GM12878 (cell line): Measurements from ENCODE around the gene CPSF4L. TPM values are rescaled to one million over a fixed set of nuclear protein-coding genes. Genes with fewer than 3 reads are reported as not detected.

Source experiments
- ATAC-seq: fragments of 200-7000 bp; cut with Tn5 transposase; 3 replicates; pipeline ENCODE4 v1.9.1; 2020; ENCODE audit warnings: mild to moderate bottlenecking, moderate library complexity
- BruUV-seq: library from RNA; stranded (reverse); fragments of 400-500 nt; replicated peaks from 2 replicates; lab custom pipeline; 2021; lab: Mats Ljungman, UMichigan
- CTCF ChIA-PET: fragments of 300-600 bp; sonication (Branson Sonifier 250); formaldehyde crosslinking; extraction: SDS; loops from one replicate; lab custom pipeline; 2021; ENCODE audit warnings: inconsistent platforms; lab: Yijun Ruan, JAX
- POLR2A ChIA-PET: fragments of 350-600 bp; formaldehyde crosslinking; extraction: SDS; loops from one replicate; lab custom pipeline; 2021; ENCODE audit warnings: inconsistent platforms; lab: Charles Lee
- RAD21 ChIA-PET: fragments of 300-600 bp; sonication (Branson Sonifier 250); formaldehyde crosslinking; loops from one replicate; lab custom pipeline; 2023; ENCODE audit warnings: antibody characterized with exemption; ENCODE audit not compliant: unreplicated experiment; lab: Charles Lee
- SMC1A ChIA-PET: fragments of 300-600 bp; sonication (Branson Sonifier 250); formaldehyde crosslinking; loops from one replicate; lab custom pipeline; 2023; ENCODE audit not compliant: unreplicated experiment, uncharacterized antibody; lab: Charles Lee
- DNase-seq: peaks from one replicate; pipeline ENCODE4 v3.0.0-alpha.2; 2011; ENCODE audit warnings: low read depth, low spot score
- FAIRE-seq: peaks from 3 replicates; lab custom pipeline; 2011; peaks lifted over from hg19 to GRCh38; lab: Jason Lieb, UNC
- H2AFZ ChIP-seq: 2 replicates; pipeline ENCODE4 v1.6.0; 2011; ENCODE audit warnings: low read depth, low read length, control low read depth; ENCODE audit not compliant: control insufficient read depth
- H3K27ac ChIP-seq: 2 replicates; pipeline ENCODE4 v1.5.1; 2011; ENCODE audit warnings: control low read depth; ENCODE audit not compliant: control insufficient read depth, insufficient read depth
- H3K27me3 ChIP-seq, 2 experiments: replicated peaks in 1 of 2; 2 replicates each; pipeline versions ENCODE4 v1.6.0 to v1.6.1; 2011; ENCODE audit warnings: low read length in 1 of 2; ENCODE audit not compliant: control insufficient read depth in 2 of 2, insufficient read depth in 2 of 2
- H3K36me3 ChIP-seq, 2 experiments: 2 replicates each; pipeline ENCODE4 v1.5.1; 2011; ENCODE audit warnings: low read length in 1 of 2; ENCODE audit not compliant: control insufficient read depth in 2 of 2, insufficient read depth in 2 of 2
- H3K4me1 ChIP-seq: 2 replicates; pipeline ENCODE4 v1.6.1; 2011; ENCODE audit warnings: mild to moderate bottlenecking, low read length, moderate library complexity, mixed read lengths; ENCODE audit not compliant: control insufficient read depth, insufficient read depth
- H3K4me2 ChIP-seq: 2 replicates; pipeline ENCODE4 v1.6.0; 2011; ENCODE audit warnings: control low read depth; ENCODE audit not compliant: control insufficient read depth, insufficient read depth
- H3K4me3 ChIP-seq: fragments of 200-600 bp; sonication (generic); 2 replicates; pipeline ENCODE4 v1.5.1; 2016
- H3K79me2 ChIP-seq: 2 replicates; pipeline ENCODE4 v1.6.0; 2011; ENCODE audit warnings: low read length; ENCODE audit not compliant: control insufficient read depth, insufficient read depth
- H3K9ac ChIP-seq: 2 replicates; pipeline ENCODE4 v1.8.0; 2011; ENCODE audit warnings: low read length, control low read depth, mixed read lengths; ENCODE audit not compliant: control insufficient read depth, insufficient read depth
- H3K9me3 ChIP-seq: replicated peaks from 3 replicates; pipeline ENCODE4 v1.5.1; 2011; ENCODE audit warnings: mild to moderate bottlenecking, low read length; ENCODE audit not compliant: control insufficient read depth, insufficient read depth
- H4K20me1 ChIP-seq: 2 replicates; pipeline ENCODE4 v1.6.0; 2011; ENCODE audit not compliant: control insufficient read depth, insufficient read depth
- HDAC2 ChIP-seq: fragments of 200-600 bp; sonication (generic); IDR thresholded peaks from 2 replicates; pipeline ENCODE4 v1.6.1; 2017
- PML ChIP-seq: IDR thresholded peaks from 2 replicates; pipeline ENCODE4 v1.6.1; 2012; ENCODE audit warnings: low read length, inconsistent platforms
- RELA ChIP-seq: fragments of 450-650 bp; IDR thresholded peaks from 2 replicates; pipeline ENCODE4 v1.8.0; 2014; ENCODE audit warnings: borderline replicate concordance; ENCODE audit not compliant: partially characterized antibody
- RFX5 ChIP-seq: IDR thresholded peaks from 2 replicates; pipeline ENCODE4 v1.6.1; 2011; ENCODE audit warnings: low read depth, low read length, improper control_type of control experiment
- SPI1 ChIP-seq: IDR thresholded peaks from 2 replicates; pipeline ENCODE4 v1.6.1; 2011; ENCODE audit warnings: low read depth, mild to moderate bottlenecking, low read length, moderate library complexity, borderline replicate concordance; ENCODE audit not compliant: insufficient read depth
- WGBS: methylation state at CpG from one replicate; pipeline ENCODE4 v1.1.6; 2016; ENCODE audit warnings: low lambda C conversion rate; ENCODE audit not compliant: insufficient replicate concordance, insufficient coverage; ENCODE audit errors: missing lambda C conversion rate; 5-methylcytosine and 5-hydroxymethylcytosine counted together
- in situ Hi-C: fragments of 300-500 bp; cut with MboI; formaldehyde crosslinking; loops from 9 replicates; pipeline ENCODE4 v1.14.3; 2018; ENCODE audit warnings: mixed read lengths
- intact Hi-C: fragments of 100-400 bp; cut with micrococcal nuclease; formaldehyde crosslinking; loops from one replicate; pipeline ENCODE4 v1.14.2; 2022; ENCODE audit not compliant: unreplicated experiment
- polyA plus RNA-seq, 11 experiments: library from polyadenylated mRNA; depleted of rRNA in 4 of 11; unstranded in 6 of 11; stranded (reverse) in 5 of 11; fragments of >200 nt; fragmentation: Nextera tagmentation in 4 of 11; fragmentation: Illumina TruSeq in 1 of 11; extraction: Ambion mirVana in 4 of 11; extraction: Trizol in 1 of 11; gene quantifications; 1 replicate in 1 of 11; 2 replicates in 10 of 11; pipeline versions ENCODE4 v1.2.1 to v1.2.3, GENCODE V29; 2011 to 2016; ENCODE audit warnings: inconsistent platforms in 2 of 11, missing spikeins in 2 of 11, low read depth in 1 of 11
- total RNA-seq, 4 experiments: library from RNA; depleted of rRNA in 3 of 4; stranded (reverse); fragments of >200 nt in 3 of 4; fragmentation: Illumina TruSeq in 1 of 4; extraction: Trizol in 1 of 4; gene quantifications; 2 replicates each; pipeline versions ENCODE4 v1.2.1 to v1.2.3, GENCODE V29; 2013 to 2021
- TF ChIP-seq, protein P1 (sequence below): IDR thresholded peaks from 2 replicates; pipeline ENCODE4 v1.6.1; 2012; ENCODE audit warnings: low read depth, low read length, improper control_type of control experiment
- TF ChIP-seq, protein P2 (sequence below): fragments of 450-650 bp; IDR thresholded peaks from 2 replicates; pipeline ENCODE4 v1.6.1; 2017; ENCODE audit warnings: mild to moderate bottlenecking

CPSF4L gene
- total and polyA plus RNA-seq, 10 of the 15 experiments (the other 5 are each of a cell fraction or from before 2014, with no cell fraction given), result not detected

DNA sequence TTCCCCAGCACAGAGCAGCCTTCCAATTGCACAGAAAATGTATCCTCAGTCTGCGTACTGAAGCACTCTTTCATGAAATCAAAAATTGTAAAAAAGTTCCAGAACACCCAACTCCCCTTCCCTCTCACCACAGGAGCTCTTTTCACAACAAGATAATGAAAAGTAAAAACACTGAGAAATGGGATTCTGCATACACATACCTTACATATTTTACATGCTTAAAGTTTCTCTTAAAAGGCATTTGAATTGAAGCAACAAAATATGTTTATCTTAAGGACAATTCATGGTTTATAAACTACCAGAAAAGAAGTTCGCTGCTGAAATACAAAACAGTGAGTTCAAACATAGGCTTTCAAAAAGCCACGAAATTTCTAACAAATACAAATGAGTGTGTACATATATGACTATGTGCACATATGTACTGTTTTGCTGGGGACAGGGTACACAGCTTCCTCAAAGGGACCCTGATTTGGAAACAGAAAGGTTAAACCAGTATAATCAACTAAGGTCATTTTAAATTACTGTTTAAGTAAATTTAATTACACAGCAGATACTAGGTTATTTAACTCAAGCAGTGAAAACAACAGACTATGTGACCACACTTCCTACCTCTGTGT, 35.0 kb downstream of the CPSF4L start (continued):
- TF ChIP-seq, protein P1, sequence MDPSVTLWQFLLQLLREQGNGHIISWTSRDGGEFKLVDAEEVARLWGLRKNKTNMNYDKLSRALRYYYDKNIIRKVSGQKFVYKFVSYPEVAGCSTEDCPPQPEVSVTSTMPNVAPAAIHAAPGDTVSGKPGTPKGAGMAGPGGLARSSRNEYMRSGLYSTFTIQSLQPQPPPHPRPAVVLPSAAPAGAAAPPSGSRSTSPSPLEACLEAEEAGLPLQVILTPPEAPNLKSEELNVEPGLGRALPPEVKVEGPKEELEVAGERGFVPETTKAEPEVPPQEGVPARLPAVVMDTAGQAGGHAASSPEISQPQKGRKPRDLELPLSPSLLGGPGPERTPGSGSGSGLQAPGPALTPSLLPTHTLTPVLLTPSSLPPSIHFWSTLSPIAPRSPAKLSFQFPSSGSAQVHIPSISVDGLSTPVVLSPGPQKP, result no peak
- no peak for TF ChIP-seq RELA
- no peak for TF ChIP-seq HDAC2
- TF ChIP-seq SPI1, result no peak
- TF ChIP-seq RFX5, result no peak
- no peak for TF ChIP-seq PML
- TF ChIP-seq, all 136 proteins: peak for 0

DNA sequence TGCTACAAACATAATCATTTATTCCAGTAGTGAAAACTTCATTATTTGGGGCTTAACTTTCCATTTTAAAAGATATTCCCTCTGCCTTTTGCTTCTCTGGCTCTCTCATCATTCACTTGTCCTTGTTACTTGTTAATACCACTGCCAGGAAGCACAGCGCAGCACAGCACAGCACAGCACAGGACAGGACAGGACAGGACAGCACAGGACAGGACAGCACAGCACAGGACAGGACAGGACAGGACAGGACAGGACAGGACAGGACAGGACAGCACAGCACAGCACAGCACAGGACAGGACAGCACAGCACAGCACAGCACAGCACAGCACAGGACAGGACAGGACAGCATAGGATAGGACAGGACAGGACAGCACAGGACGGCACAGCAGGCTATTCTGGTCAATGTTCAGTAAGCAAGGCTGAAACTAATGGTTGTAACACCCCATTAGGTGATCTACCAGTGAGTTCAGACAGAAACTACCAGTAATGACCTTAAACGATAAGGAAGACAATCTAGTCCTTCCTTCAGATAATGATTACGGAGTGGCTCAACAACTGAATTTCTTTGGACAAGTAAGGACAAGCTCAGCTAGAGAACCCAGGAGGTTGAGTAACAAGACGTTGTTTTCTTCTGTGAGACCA, 36.9 kb downstream of the CPSF4L start:
- CTCF ChIA-PET, result interaction anchor here (1.2 to 1.8 kb wide), 3 partner anchors 22 to 33 kb away, joined by 3 to 4 read pairs (median 3); no protein-coding TSS in a partner anchor
- DNase-seq, result no peak
- H3K4me3 ChIP-seq, result no peak overlapping the region
- intact Hi-C loops, result no loop called here
- SMC1A ChIA-PET, result interaction anchor here (8.2 kb wide), 1 partner anchor 32 kb away, joined by 61 read pairs; the partner anchor contains the start of gene COG1
- no peaks in the 10 kb centered on the region for H3K9me3 ChIP-seq
- no peak overlapping the region for H2AFZ ChIP-seq
- TF ChIP-seq, protein P2, sequence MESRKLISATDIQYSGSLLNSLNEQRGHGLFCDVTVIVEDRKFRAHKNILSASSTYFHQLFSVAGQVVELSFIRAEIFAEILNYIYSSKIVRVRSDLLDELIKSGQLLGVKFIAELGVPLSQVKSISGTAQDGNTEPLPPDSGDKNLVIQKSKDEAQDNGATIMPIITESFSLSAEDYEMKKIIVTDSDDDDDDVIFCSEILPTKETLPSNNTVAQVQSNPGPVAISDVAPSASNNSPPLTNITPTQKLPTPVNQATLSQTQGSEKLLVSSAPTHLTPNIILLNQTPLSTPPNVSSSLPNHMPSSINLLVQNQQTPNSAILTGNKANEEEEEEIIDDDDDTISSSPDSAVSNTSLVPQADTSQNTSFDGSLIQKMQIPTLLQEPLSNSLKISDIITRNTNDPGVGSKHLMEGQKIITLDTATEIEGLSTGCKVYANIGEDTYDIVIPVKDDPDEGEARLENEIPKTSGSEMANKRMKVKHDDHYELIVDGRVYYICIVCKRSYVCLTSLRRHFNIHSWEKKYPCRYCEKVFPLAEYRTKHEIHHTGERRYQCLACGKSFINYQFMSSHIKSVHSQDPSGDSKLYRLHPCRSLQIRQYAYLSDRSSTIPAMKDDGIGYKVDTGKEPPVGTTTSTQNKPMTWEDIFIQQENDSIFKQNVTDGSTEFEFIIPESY, result no peak
- TF ChIP-seq, all 136 proteins: peak for 0
- Histone ChIP-seq H3K36me3 (no peaks in the 10 kb centered on the region; a peak in 1 of 4 replicates), H4K20me1 (no peaks in the 10 kb centered on the region), H3K27ac (peak overlapping the region; percentile 10; the same call in 1 of the 2 replicates), H3K27me3 (no peaks in the 10 kb centered on the region), H3K9ac (peak overlapping the region; percentile 16; the same call in 1 of the 2 replicates), H3K4me2 (0 out of 2 replicates have a peak overlapping the region, but pooled peaks have one; percentile 17), H3K4me1 (peaks cover 17% of the 10 kb centered on the region), H3K79me2 (peaks cover 50% of the 10 kb centered on the region)
- ATAC-seq, result peak; percentile 51
- POLR2A ChIA-PET, result interaction anchor here (0.6 kb wide), 1 partner anchor 33 kb away, joined by 4 read pairs; no protein-coding TSS in a partner anchor
- FAIRE-seq, result no peak
- in situ Hi-C loops, result no loop called here
- RAD21 ChIA-PET, result interaction anchor here (1.2 kb wide), 1 partner anchor 498 kb away, joined by 3 read pairs; no protein-coding TSS in a partner anchor
- BruUV-seq, result no TSS peak
- 78% methylated on average over 5 of the region's 5 CpGs for WGBS
